H1 (cell line): ENCODE data around the gene OPCML. TPM values are rescaled to one million over a fixed set of nuclear protein-coding genes. Genes with fewer than 3 reads are reported as not detected.

Experiments
- CTCF ChIA-PET: fragments of 300-600 bp; sonication (Branson Sonifier 250); formaldehyde crosslinking; loops from one replicate; lab custom pipeline; 2021; ENCODE audit not compliant: partially characterized antibody; lab: Charles Lee
- POLR2A ChIA-PET: fragments of 300-600 bp; sonication (Branson Sonifier 250); formaldehyde crosslinking; loops from one replicate; lab custom pipeline; 2021; ENCODE audit warnings: inconsistent platforms; ENCODE audit not compliant: partially characterized antibody; lab: Charles Lee
- DNase-seq, 2 experiments: peaks; one replicate each; pipeline versions ENCODE4 v3.0.0 to v3.0.0-alpha.2; 2010 to 2022; ENCODE audit warnings: low spot score in 2 of 2, low read depth in 1 of 2, mixed read lengths in 1 of 2
- FAIRE-seq: peaks from 2 replicates; lab custom pipeline; 2011; peaks lifted over from hg19 to GRCh38; lab: Jason Lieb, UNC
- H2AFZ ChIP-seq: 2 replicates; pipeline ENCODE4 v1.8.1; 2012; ENCODE audit warnings: low read length, inconsistent platforms
- H2AK5ac ChIP-seq: 2 replicates; pipeline ENCODE4 v1.6.1; 2013; ENCODE audit warnings: low read depth, low read length
- H2BK120ac ChIP-seq: replicated peaks from 2 replicates; pipeline ENCODE3; 2013; ENCODE audit warnings: low read depth, low read length, inconsistent platforms
- H2BK12ac ChIP-seq: 2 replicates; pipeline ENCODE4 v1.6.1; 2013; ENCODE audit warnings: low read depth, low read length
- H2BK15ac ChIP-seq: 2 replicates; pipeline ENCODE4 v1.6.1; 2013; ENCODE audit warnings: low read length
- H2BK20ac ChIP-seq: 2 replicates; pipeline ENCODE4 v1.6.1; 2013; ENCODE audit warnings: low read length
- H2BK5ac ChIP-seq: 2 replicates; pipeline ENCODE4 v1.6.1; 2013; ENCODE audit warnings: low read depth, low read length
- H3K14ac ChIP-seq: 2 replicates; pipeline ENCODE4 v1.6.1; 2013; ENCODE audit warnings: inconsistent platforms; ENCODE audit not compliant: insufficient read length
- H3K18ac ChIP-seq: 2 replicates; pipeline ENCODE4 v1.6.1; 2013; ENCODE audit warnings: low read length; ENCODE audit errors: extremely low read depth
- H3K23ac ChIP-seq: 2 replicates; pipeline ENCODE4 v1.6.1; 2013; ENCODE audit warnings: inconsistent platforms; ENCODE audit not compliant: insufficient read length
- H3K23me2 ChIP-seq: 2 replicates; pipeline ENCODE4 v1.6.1; 2013; ENCODE audit warnings: low read depth, low read length
- H3K27ac ChIP-seq: 2 replicates; pipeline ENCODE4 v1.6.1; 2011; ENCODE audit warnings: low read depth, low read length, inconsistent platforms
- H3K27me3 ChIP-seq, 4 experiments: replicated peaks in 1 of 4; 1 replicate in 1 of 4; 2 replicates in 3 of 4; pipeline versions ENCODE4 v1.6.1 to v1.8.1; 2011 to 2013; ENCODE audit warnings: low read length in 3 of 4, mild to moderate bottlenecking in 3 of 4, inconsistent platforms in 2 of 4, mixed read lengths in 2 of 4, moderate library complexity in 1 of 4; ENCODE audit not compliant: control insufficient read depth in 3 of 4, insufficient read depth in 3 of 4; ENCODE audit errors: extremely low read depth in 1 of 4
- H3K36me3 ChIP-seq, 4 experiments: 2 replicates each; pipeline versions ENCODE4 v1.6.1 to v1.8.1; 2011 to 2013; ENCODE audit warnings: mild to moderate bottlenecking in 4 of 4, low read length in 3 of 4, moderate library complexity in 2 of 4, control low read depth in 1 of 4, inconsistent platforms in 1 of 4; ENCODE audit not compliant: insufficient read depth in 4 of 4, control insufficient read depth in 2 of 4
- H3K4ac ChIP-seq: replicated peaks from 2 replicates; pipeline ENCODE3; 2013; ENCODE audit warnings: low read length, low read depth, mixed read lengths, inconsistent platforms; ENCODE audit not compliant: insufficient read length
- H3K4me1 ChIP-seq, 4 experiments: replicated peaks in 1 of 4; 1 replicate in 1 of 4; 2 replicates in 3 of 4; pipeline versions ENCODE4 v1.6.1 to v1.8.1; 2011 to 2013; ENCODE audit warnings: low read length in 3 of 4, inconsistent platforms in 2 of 4, mixed read lengths in 1 of 4; ENCODE audit not compliant: insufficient read depth in 4 of 4, control insufficient read depth in 3 of 4
- H3K4me2 ChIP-seq, 2 experiments: 2 replicates each; pipeline versions ENCODE4 v1.6.1 to v1.8.1; 2011 to 2013; ENCODE audit warnings: low read depth in 2 of 2, low read length in 2 of 2, control low read depth in 1 of 2, inconsistent platforms in 1 of 2, mild to moderate bottlenecking in 1 of 2; ENCODE audit not compliant: insufficient read depth in 1 of 2
- H3K4me3 ChIP-seq, 4 experiments: fragments of 200-600, 300-600 bp in 1 of 4; sonication (generic), shearing (Covaris generic), sonication (Bioruptor Twin) in 1 of 4; 2 replicates each; pipeline versions ENCODE4 v1.5.1 to v1.8.1; 2011 to 2016; ENCODE audit warnings: low read length in 4 of 4, low read depth in 3 of 4, control low read depth in 2 of 4, inconsistent platforms in 2 of 4, mild to moderate bottlenecking in 2 of 4, mixed read lengths in 1 of 4, moderate library complexity in 1 of 4; ENCODE audit not compliant: insufficient read depth in 2 of 4; ENCODE audit errors: extremely low read depth in 1 of 4
- H3K56ac ChIP-seq: replicated peaks from 2 replicates; pipeline ENCODE3; 2013; ENCODE audit warnings: low read depth, mild to moderate bottlenecking, mixed read lengths, low read length, inconsistent platforms; ENCODE audit not compliant: insufficient read length
- H3K79me1 ChIP-seq: 2 replicates; pipeline ENCODE4 v1.6.1; 2013; ENCODE audit warnings: low read depth, low read length, control low read depth
- H3K79me2 ChIP-seq, 2 experiments: 2 replicates each; pipeline versions ENCODE4 v1.6.1 to v1.8.1; 2012 to 2013; ENCODE audit warnings: low read length in 2 of 2, mild to moderate bottlenecking in 2 of 2, inconsistent platforms in 1 of 2; ENCODE audit not compliant: insufficient read depth in 2 of 2, control insufficient read depth in 1 of 2
- H3K9ac ChIP-seq, 4 experiments: replicated peaks in 1 of 4; 1 replicate in 1 of 4; 2 replicates in 3 of 4; pipeline versions ENCODE4 v1.6.1 to v1.8.1; 2011 to 2013; ENCODE audit warnings: low read depth in 3 of 4, low read length in 3 of 4, control low read depth in 2 of 4, mild to moderate bottlenecking in 2 of 4, moderate library complexity in 2 of 4, inconsistent platforms in 1 of 4; ENCODE audit errors: extremely low read depth in 1 of 4
- H3K9me3 ChIP-seq, 2 experiments: 2 replicates each; pipeline versions ENCODE4 v1.6.1 to v1.8.1; 2012 to 2013; ENCODE audit warnings: mild to moderate bottlenecking in 2 of 2, moderate library complexity in 2 of 2, control low read depth in 1 of 2, inconsistent platforms in 1 of 2, low read depth in 1 of 2, low read length in 1 of 2, mixed read lengths in 1 of 2; ENCODE audit not compliant: insufficient read depth in 2 of 2
- H4K20me1 ChIP-seq, 2 experiments: replicated peaks in 1 of 2; 2 replicates each; pipeline versions ENCODE3 to v1.8.1; 2011 to 2013; ENCODE audit warnings: inconsistent platforms in 2 of 2, low read length in 2 of 2, mild to moderate bottlenecking in 1 of 2; ENCODE audit not compliant: insufficient read depth in 2 of 2, control insufficient read depth in 1 of 2
- H4K5ac ChIP-seq: 2 replicates; pipeline ENCODE4 v1.6.1; 2013; ENCODE audit warnings: low read length, low read depth, mixed read lengths, inconsistent platforms; ENCODE audit not compliant: insufficient read length
- H4K8ac ChIP-seq: 2 replicates; pipeline ENCODE4 v1.8.0; 2013; ENCODE audit warnings: mild to moderate bottlenecking, moderate library complexity, low read length, inconsistent platforms; ENCODE audit not compliant: insufficient read depth; ENCODE audit errors: extremely low read depth
- H4K91ac ChIP-seq: replicated peaks from 2 replicates; pipeline ENCODE3; 2013; ENCODE audit warnings: low read length, mixed read lengths, inconsistent platforms; ENCODE audit not compliant: insufficient read length
- CTBP2 ChIP-seq: IDR thresholded peaks from 2 replicates; pipeline ENCODE4 v1.7.0; 2011; ENCODE audit warnings: borderline replicate concordance, mild to moderate bottlenecking, moderate library complexity, mixed read lengths, low read length; ENCODE audit not compliant: insufficient read depth, insufficient read length
- EZH2 ChIP-seq: fragments of 200-600 bp; sonication (generic); IDR thresholded peaks from 2 replicates; pipeline ENCODE4 v1.7.1; 2012; ENCODE audit warnings: low read depth, mild to moderate bottlenecking, moderate library complexity, low read length, inconsistent platforms; ENCODE audit not compliant: severe bottlenecking
- HDAC6 ChIP-seq: IDR thresholded peaks from one replicate; pipeline ENCODE4 v1.7.1; 2012; ENCODE audit warnings: low read depth, mild to moderate bottlenecking, inconsistent platforms, low read length, moderate library complexity
- RAD21 ChIP-seq, 2 experiments: IDR thresholded peaks in 1 of 2; conservative IDR thresholded peaks in 1 of 2; 2 replicates each; pipeline ENCODE4 v1.6.1; 2011; ENCODE audit warnings: low read depth in 2 of 2, low read length in 2 of 2, improper control_type of control experiment in 1 of 2, inconsistent platforms in 1 of 2, mild to moderate bottlenecking in 1 of 2, moderate library complexity in 1 of 2
- YY1 ChIP-seq: IDR thresholded peaks from 2 replicates; pipeline ENCODE4 v1.6.1; 2011; ENCODE audit warnings: low read depth, mild to moderate bottlenecking, low read length
- WGBS, 2 experiments: shearing (Covaris generic) in 1 of 2; methylation state at CpG; one replicate each; pipeline versions ENCODE4 v1.1.6 to v1.1.7; 2013 to 2015; ENCODE audit warnings: low lambda C conversion rate in 2 of 2, mixed read lengths in 2 of 2, inconsistent platforms in 1 of 2, low coverage in 1 of 2, missing lambda C conversion rate in 1 of 2; ENCODE audit not compliant: insufficient replicate concordance in 2 of 2, insufficient coverage in 1 of 2, insufficient read length in 1 of 2; ENCODE audit errors: extremely low coverage in 1 of 2, missing lambda C conversion rate in 1 of 2; 5-methylcytosine and 5-hydroxymethylcytosine counted together
- polyA plus RNA-seq, 7 experiments: library from polyadenylated mRNA; depleted of rRNA in 3 of 7; stranded (reverse) in 5 of 7; unstranded in 2 of 7; fragments of >200 nt in 5 of 7; fragments of 200-250 nt in 2 of 7; gene quantifications; 1 replicate in 5 of 7; 2 replicates in 1 of 7; 4 replicates in 1 of 7; pipeline versions ENCODE4 v1.2.1 to v1.2.3, GENCODE V29; 2011 to 2013; ENCODE audit warnings: missing spikeins in 2 of 7, mixed read lengths in 2 of 7
- total RNA-seq: library from RNA; stranded (reverse); fragmentation: NEBNext Ultra II Directional; extraction: Animal tissue kit (Norgen Biotek cat#: 25700); gene quantifications from 2 replicates; pipeline ENCODE4 v1.2.1, GENCODE V29; 2021
- TF ChIP-seq, protein P1 (sequence below): IDR thresholded peaks from 2 replicates; pipeline ENCODE4 v1.6.1; 2012; ENCODE audit warnings: inconsistent platforms
- TF ChIP-seq, protein P2 (sequence below), 3 experiments: IDR thresholded peaks; 1 replicate in 2 of 3; 2 replicates in 1 of 3; pipeline versions ENCODE4 v1.5.1 to v1.6.1; 2011; ENCODE audit warnings: low read length in 3 of 3, mild to moderate bottlenecking in 3 of 3, inconsistent platforms in 2 of 3, low read depth in 1 of 3, moderate library complexity in 1 of 3; ENCODE audit not compliant: insufficient read depth in 1 of 3; ENCODE audit errors: control extremely low read depth in 1 of 3

The OPCML gene
- total and polyA plus RNA-seq, 2 of the 8 experiments (the other 6 are each of a cell fraction or from before 2014, with no cell fraction given): 2.3 to 3.1 TPM

DNA sequence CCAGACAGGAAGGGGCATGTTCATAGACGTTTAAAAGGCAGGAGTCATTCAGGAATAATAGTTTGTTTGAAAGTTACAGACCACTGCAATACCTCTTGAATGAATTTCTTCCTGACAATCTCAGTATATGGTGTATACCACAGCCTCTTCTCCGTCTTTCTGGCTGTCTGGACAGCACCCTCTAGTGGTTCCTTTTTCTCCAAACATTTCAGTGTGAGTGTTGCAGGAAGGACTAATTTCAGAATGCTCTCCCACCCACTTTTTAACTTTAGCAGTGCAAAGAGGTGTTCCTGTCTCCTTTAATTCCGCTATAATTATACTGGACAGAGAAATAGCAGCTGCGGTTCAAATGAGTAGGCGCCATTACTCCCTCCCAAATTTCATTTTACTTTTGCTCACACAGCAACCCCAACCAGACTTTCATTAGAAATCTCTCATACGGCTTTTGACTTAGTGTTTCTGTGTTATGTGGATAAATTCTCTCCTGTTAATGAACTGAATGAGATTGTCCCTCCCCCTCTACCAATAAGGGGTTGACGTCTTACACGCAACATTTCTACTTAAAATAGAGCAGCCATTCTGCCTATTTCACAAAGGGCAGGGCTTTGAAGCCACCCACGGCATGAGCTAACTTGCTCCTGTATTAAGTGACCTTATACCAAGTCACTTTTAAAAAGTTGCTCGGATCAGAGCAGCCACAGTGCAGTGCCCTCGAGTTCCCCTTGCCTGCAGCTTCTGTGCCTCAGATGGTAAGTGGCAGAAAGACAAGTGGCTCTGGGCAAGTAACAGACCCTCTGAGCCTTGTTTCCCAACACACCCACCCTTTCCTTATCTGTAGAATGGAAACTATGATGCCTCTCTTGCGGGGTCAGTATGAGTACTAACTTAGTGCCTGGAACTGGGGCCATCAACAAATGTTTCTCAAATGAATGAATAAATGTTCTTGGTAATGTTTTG lies 368.6 kb downstream of the OPCML start:
- Histone ChIP-seq H3K23me2 (no peaks in the 10 kb centered on the region; the same call in 1 of the 2 replicates), H3K4me1 (peaks cover 2 to 5% (median 4%) of the 10 kb centered on the region in 4 experiments; a peak in 5 of 7 replicates), H4K8ac (no peak overlapping the region), H2BK120ac (no peak overlapping the region), H3K56ac (no peak overlapping the region), H3K9me3 (no peaks in the 10 kb centered on the region), H3K27me3 (no peaks in the 10 kb centered on the region), H2BK20ac (no peak overlapping the region), H3K79me1 (no peaks in the 10 kb centered on the region; the same call in 1 of the 2 replicates), H2BK12ac (no peak overlapping the region), H3K18ac (no peak overlapping the region), H3K14ac (no peak overlapping the region), H4K5ac (no peak overlapping the region), H3K9ac (no peak overlapping the region), H3K27ac (no peak overlapping the region), H4K20me1 (no peaks in the 10 kb centered on the region), H3K4me2 (no peak overlapping the region), H3K36me3 (no peaks in the 10 kb centered on the region), H3K23ac (no peak overlapping the region), H2BK15ac (no peak overlapping the region), H2AFZ (no peak overlapping the region), H3K79me2 (no peaks in the 10 kb centered on the region), H3K4me3 (no peak overlapping the region), H2BK5ac (no peak overlapping the region), H4K91ac (no peak overlapping the region), H3K4ac (no peak overlapping the region), H2AK5ac (no peak overlapping the region)
- CTCF ChIA-PET: interaction anchor here (0.7 to 6.6 kb wide), 30 partner anchors 10 to 795 kb away, joined by 3 to 56 read pairs (median 4); no protein-coding TSS in a partner anchor
- no peak for DNase-seq
- POLR2A ChIA-PET: interaction anchor here (0.9 kb wide), 1 partner anchor 49 kb away, joined by 4 read pairs; no protein-coding TSS in a partner anchor
- WGBS, 2 experiments: 54% methylated on average over 12 of the region's 12 CpGs; no CpG with 5 or more reads in 1 of the 2 experiments
- peak; percentile 89 for FAIRE-seq
- TF ChIP-seq HDAC6: no peak
- TF ChIP-seq CTBP2: no peak
- no peak for TF ChIP-seq EZH2
- TF ChIP-seq RAD21 (IDR thresholded peaks at IDR 0.05 in 1 of 2, conservative IDR thresholded peaks at IDR 0.05 in 1 of 2; ENCODE audit: low read depth in 2 of 2, low read length in 2 of 2): peak; percentile 73 to 74
- no peak for TF ChIP-seq YY1
- TF ChIP-seq, protein P1, sequence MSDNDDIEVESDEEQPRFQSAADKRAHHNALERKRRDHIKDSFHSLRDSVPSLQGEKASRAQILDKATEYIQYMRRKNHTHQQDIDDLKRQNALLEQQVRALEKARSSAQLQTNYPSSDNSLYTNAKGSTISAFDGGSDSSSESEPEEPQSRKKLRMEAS: no peak
- TF ChIP-seq, protein P2, sequence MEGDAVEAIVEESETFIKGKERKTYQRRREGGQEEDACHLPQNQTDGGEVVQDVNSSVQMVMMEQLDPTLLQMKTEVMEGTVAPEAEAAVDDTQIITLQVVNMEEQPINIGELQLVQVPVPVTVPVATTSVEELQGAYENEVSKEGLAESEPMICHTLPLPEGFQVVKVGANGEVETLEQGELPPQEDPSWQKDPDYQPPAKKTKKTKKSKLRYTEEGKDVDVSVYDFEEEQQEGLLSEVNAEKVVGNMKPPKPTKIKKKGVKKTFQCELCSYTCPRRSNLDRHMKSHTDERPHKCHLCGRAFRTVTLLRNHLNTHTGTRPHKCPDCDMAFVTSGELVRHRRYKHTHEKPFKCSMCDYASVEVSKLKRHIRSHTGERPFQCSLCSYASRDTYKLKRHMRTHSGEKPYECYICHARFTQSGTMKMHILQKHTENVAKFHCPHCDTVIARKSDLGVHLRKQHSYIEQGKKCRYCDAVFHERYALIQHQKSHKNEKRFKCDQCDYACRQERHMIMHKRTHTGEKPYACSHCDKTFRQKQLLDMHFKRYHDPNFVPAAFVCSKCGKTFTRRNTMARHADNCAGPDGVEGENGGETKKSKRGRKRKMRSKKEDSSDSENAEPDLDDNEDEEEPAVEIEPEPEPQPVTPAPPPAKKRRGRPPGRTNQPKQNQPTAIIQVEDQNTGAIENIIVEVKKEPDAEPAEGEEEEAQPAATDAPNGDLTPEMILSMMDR (IDR thresholded peaks at IDR 0.05; ENCODE audit: control extremely low read depth in 1 of 3, insufficient read depth in 1 of 3, low read depth in 1 of 3, low read length in 3 of 3): peak in 2 of 3 experiments; percentile 74 to 79; a peak in 3 of 4 replicates
